ENCODE data around the gene TCF7L2.

DNA sequence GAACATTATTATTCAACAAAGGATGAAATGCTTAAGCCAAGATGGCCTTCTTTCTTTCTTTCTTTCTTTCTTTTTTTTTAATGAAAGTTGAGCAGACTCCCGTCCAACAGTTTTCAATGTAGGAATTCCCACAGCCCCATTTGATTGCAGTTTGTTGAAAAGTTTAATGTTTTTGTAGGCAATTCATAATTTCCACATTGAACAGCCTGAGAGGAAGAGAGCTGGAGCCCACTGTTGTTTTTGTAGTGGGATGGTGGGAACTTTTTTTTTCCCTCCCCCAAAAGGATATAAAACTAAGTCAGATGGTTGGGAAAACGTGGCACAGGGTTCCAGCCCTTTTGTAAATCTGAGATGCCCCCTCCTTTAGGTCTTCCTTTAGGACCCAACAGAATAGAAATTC, 86.6 kb downstream of the TCF7L2 start:
- TF ChIP-seq POLR2AphosphoS5 (IDR thresholded peaks at IDR 0.05; ENCODE audit: low read depth, low read length) (no peak), FOXP2 (optimal IDR thresholded peaks at IDR 0.05; ENCODE audit: borderline replicate concordance, extremely low read depth, extremely low read length, insufficient read depth) (no peak), TAF1 (IDR thresholded peaks at IDR 0.05; ENCODE audit: borderline replicate concordance, insufficient read depth, low read length) (no peak)

Measured in PFSK-1 (cell line).